HCT116 (cell line): ENCODE results near the gene COL5A1. TPM values are rescaled to one million over a fixed set of nuclear protein-coding genes. Genes with fewer than 3 reads are reported as not detected.

Experiments used
- ATAC-seq: fragments of 200-7000 bp; cut with Tn5 transposase; 2 replicates; pipeline ENCODE4 v1.9.1; 2020; ENCODE audit warnings: mild to moderate bottlenecking, moderate library complexity
- BruUV-seq: library from RNA; stranded (reverse); fragments of 400-500 nt; replicated peaks from 2 replicates; lab custom pipeline; 2021; lab: Mats Ljungman, UMichigan
- CTCF ChIA-PET: fragments of 300-600 bp; sonication (Branson Sonifier 250); formaldehyde crosslinking; loops from one replicate; lab custom pipeline; 2021; ENCODE audit warnings: antibody characterized with exemption; lab: Charles Lee
- POLR2A ChIA-PET: fragments of 300-600, 350-600 bp; sonication (Branson Sonifier 250); formaldehyde crosslinking; loops from one replicate; lab custom pipeline; 2021; ENCODE audit warnings: antibody characterized with exemption; lab: Charles Lee
- RAD21 ChIA-PET, 2 experiments: fragments of 300-600 bp; sonication (Branson Sonifier 250); formaldehyde crosslinking; loops; one replicate each; lab custom pipeline; 2023; ENCODE audit warnings: low total read pairs in 2 of 2; ENCODE audit not compliant: uncharacterized antibody in 2 of 2, unreplicated experiment in 2 of 2, low non-redundant PET in 1 of 2; lab: Charles Lee
- DNase-seq: peaks from one replicate; pipeline ENCODE4 v3.0.0-alpha.2; 2010; ENCODE audit warnings: low read depth, low spot score
- H2AFZ ChIP-seq: fragments of 200-600 bp; shearing (Covaris generic), sonication (generic); 2 replicates; pipeline ENCODE4 v1.6.1; 2017; ENCODE audit warnings: low read depth, mixed run types, mixed read lengths, antibody characterized with exemption, low read length; ENCODE audit not compliant: poor library complexity, severe bottlenecking
- H3K27ac ChIP-seq: 2 replicates; pipeline ENCODE4 v1.5.1; 2012; ENCODE audit warnings: low read depth, low read length
- H3K27me3 ChIP-seq: fragments of 200-600 bp; sonication (generic); 2 replicates; pipeline ENCODE4 v1.6.1; 2016; ENCODE audit warnings: mixed run types, low read length, mixed read lengths; ENCODE audit not compliant: insufficient read depth
- H3K36me3 ChIP-seq, 2 experiments: fragments of 200-500 bp in 1 of 2; fragments of 200-600 bp in 1 of 2; sonication (Bioruptor generic) in 1 of 2; sonication (generic) in 1 of 2; 2 replicates each; pipeline versions ENCODE4 v1.5.1 to v1.6.1; 2014 to 2016; ENCODE audit warnings: low read length in 2 of 2, inconsistent platforms in 1 of 2, mixed read lengths in 1 of 2, mixed run types in 1 of 2; ENCODE audit not compliant: insufficient read depth in 2 of 2, control insufficient read depth in 1 of 2
- H3K4me1 ChIP-seq, 2 experiments: fragments of 200-600 bp in 1 of 2; sonication (generic) in 1 of 2; 2 replicates each; pipeline versions ENCODE4 v1.5.1 to v1.6.1; 2012 to 2017; ENCODE audit warnings: low read length in 2 of 2, inconsistent platforms in 1 of 2, mild to moderate bottlenecking in 1 of 2, mixed read lengths in 1 of 2, mixed run types in 1 of 2, moderate library complexity in 1 of 2; ENCODE audit not compliant: insufficient read depth in 2 of 2, control insufficient read depth in 1 of 2
- H3K4me2 ChIP-seq: fragments of 200-600 bp; sonication (generic); 2 replicates; pipeline ENCODE4 v1.6.1; 2017; ENCODE audit warnings: mixed run types, low read length, mixed read lengths
- H3K4me3 ChIP-seq, 2 experiments: fragments of 200-600 bp in 1 of 2; sonication (generic) in 1 of 2; replicated peaks in 1 of 2; 2 replicates each; pipeline ENCODE4 v1.5.1; 2011 to 2016; ENCODE audit warnings: low read length in 2 of 2, control low read depth in 1 of 2, low read depth in 1 of 2, mild to moderate bottlenecking in 1 of 2, mixed read lengths in 1 of 2, mixed run types in 1 of 2
- H3K79me2 ChIP-seq: fragments of 200-600 bp; sonication (generic); 2 replicates; pipeline ENCODE4 v1.6.1; 2017; ENCODE audit warnings: mild to moderate bottlenecking, mixed run types, low read length, moderate library complexity, mixed read lengths; ENCODE audit not compliant: insufficient read depth
- H3K9ac ChIP-seq: fragments of 200-600 bp; sonication (generic); 2 replicates; pipeline ENCODE4 v1.6.1; 2016; ENCODE audit warnings: low read length, mixed read lengths
- H3K9me2 ChIP-seq: fragments of 200-600 bp; sonication (generic), shearing (Covaris generic); 2 replicates; pipeline ENCODE4 v1.6.1; 2017; ENCODE audit warnings: mixed run types, mild to moderate bottlenecking, moderate library complexity; ENCODE audit not compliant: insufficient read depth
- H3K9me3 ChIP-seq, 2 experiments: fragments of 200-500 bp in 1 of 2; fragments of 200-600 bp in 1 of 2; sonication (Bioruptor generic) in 1 of 2; sonication (generic) in 1 of 2; 2 replicates each; pipeline ENCODE4 v1.6.1; 2014 to 2017; ENCODE audit warnings: low read length in 2 of 2, mixed read lengths in 2 of 2, inconsistent platforms in 1 of 2, low read depth in 1 of 2, mild to moderate bottlenecking in 1 of 2, mixed run types in 1 of 2, moderate library complexity in 1 of 2; ENCODE audit not compliant: control insufficient read depth in 1 of 2, insufficient read depth in 1 of 2
- H4K20me1 ChIP-seq: fragments of 200-600 bp; sonication (generic), shearing (Covaris generic); 2 replicates; pipeline ENCODE4 v1.6.1; 2017; ENCODE audit warnings: mixed run types, mild to moderate bottlenecking, moderate library complexity; ENCODE audit not compliant: insufficient read depth
- EZH2 ChIP-seq: fragments of 200-600 bp; sonication (generic); IDR thresholded peaks from 2 replicates; pipeline ENCODE4 v1.6.1; 2017; ENCODE audit warnings: antibody characterized with exemption, mixed run types
- EZH2phosphoT487 ChIP-seq: fragments of 200-600 bp; IDR thresholded peaks from 2 replicates; pipeline ENCODE4 v1.6.1; 2018; ENCODE audit warnings: antibody characterized with exemption, borderline replicate concordance
- JUND ChIP-seq: IDR thresholded peaks from 2 replicates; pipeline ENCODE4 v1.6.1; 2012
- POLR2A ChIP-seq: IDR thresholded peaks from 2 replicates; pipeline ENCODE4 v1.7.0; 2011; ENCODE audit warnings: borderline replicate concordance; ENCODE audit not compliant: insufficient read depth, insufficient read length; ENCODE audit errors: extremely low read depth
- POLR2AphosphoS5 ChIP-seq: IDR thresholded peaks from 2 replicates; pipeline ENCODE4 v1.6.1; 2011; ENCODE audit warnings: mild to moderate bottlenecking, low read depth, low read length, moderate library complexity
- RAD21 ChIP-seq: IDR thresholded peaks from 2 replicates; pipeline ENCODE4 v1.6.1; 2012; ENCODE audit warnings: low read depth, mild to moderate bottlenecking
- SIN3A ChIP-seq: IDR thresholded peaks from 2 replicates; pipeline ENCODE4 v1.6.1; 2012; ENCODE audit warnings: low read depth
- SP1 ChIP-seq: IDR thresholded peaks from 2 replicates; pipeline ENCODE4 v1.6.1; 2012; ENCODE audit warnings: low read depth
- intact Hi-C: fragments of 100-400 bp; cut with micrococcal nuclease; formaldehyde crosslinking; loops from 2 replicates; pipeline ENCODE4 v1.10.0; 2022
- total RNA-seq: library from RNA; stranded (reverse); gene quantifications from one replicate; pipeline ENCODE4 v1.2.1, GENCODE V29; 2021; ENCODE audit not compliant: unreplicated experiment
- TF ChIP-seq, protein P1 (sequence below): IDR thresholded peaks from 2 replicates; pipeline ENCODE4 v1.6.1; 2012

The COL5A1 gene
- total RNA-seq, 1 experiment from 2014 or later: 0.30 TPM

DNA sequence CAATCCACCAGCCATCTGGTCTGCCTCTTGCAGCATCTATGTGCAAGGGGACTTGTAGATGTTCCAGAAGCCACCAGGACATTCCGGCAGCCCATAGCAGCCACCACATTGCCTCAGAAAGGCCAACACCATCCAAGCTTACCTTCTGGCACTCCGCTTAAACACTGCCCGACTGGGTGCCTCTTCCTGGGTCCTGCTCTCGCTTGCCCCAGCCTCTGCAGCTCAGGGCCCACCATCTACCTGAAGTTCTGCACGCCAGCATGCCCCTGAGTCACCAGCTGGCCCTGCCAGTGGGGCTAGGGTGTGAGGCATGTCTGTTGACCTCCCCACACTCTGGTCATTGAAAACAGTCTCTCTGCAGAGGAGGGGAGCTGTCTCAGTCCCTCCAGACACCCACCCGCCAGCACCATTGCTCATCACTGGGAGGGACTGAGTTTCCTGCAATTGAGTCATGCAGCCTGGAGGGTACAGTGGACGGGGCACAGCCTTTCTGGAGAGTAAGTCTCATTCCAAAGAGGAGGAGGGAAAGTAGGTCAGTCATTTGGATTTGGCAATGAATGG is 16.9 kb upstream of the COL5A1 start:
- peak; percentile 18 for DNase-seq
- no peak overlapping the region for H3K27ac ChIP-seq
- intact Hi-C loops: no loop called here
- BruUV-seq: no TSS peak
- H3K4me2 ChIP-seq: peak overlapping the region; percentile 42
- H3K36me3 ChIP-seq: no peaks in the 10 kb centered on the region
- ChIA-PET RAD21 (no interaction called here), POLR2A (no interaction called here)
- H3K4me3 ChIP-seq: no peak overlapping the region
- TF ChIP-seq, protein P1, sequence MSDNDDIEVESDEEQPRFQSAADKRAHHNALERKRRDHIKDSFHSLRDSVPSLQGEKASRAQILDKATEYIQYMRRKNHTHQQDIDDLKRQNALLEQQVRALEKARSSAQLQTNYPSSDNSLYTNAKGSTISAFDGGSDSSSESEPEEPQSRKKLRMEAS: no peak
- peak; percentile 62 for TF ChIP-seq SP1
- TF ChIP-seq, all 23 proteins: peak for 1
- H4K20me1 ChIP-seq: no peaks in the 10 kb centered on the region
- H3K9ac ChIP-seq: no peak overlapping the region
- CTCF ChIA-PET: no interaction called here
- peaks cover 4% of the 10 kb centered on the region; the same call in 1 of the 2 replicates for H3K27me3 ChIP-seq
- H3K4me1 ChIP-seq: peaks cover 0 to 15% of the 10 kb centered on the region in 2 experiments; a peak in 2 of 4 replicates
- no peak overlapping the region for H2AFZ ChIP-seq
- H3K9me3 ChIP-seq: no peaks in the 10 kb centered on the region
- H3K9me2 ChIP-seq: no peaks in the 10 kb centered on the region
- ATAC-seq: peak; percentile 50
- H3K79me2 ChIP-seq: no peaks in the 10 kb centered on the region

DNA sequence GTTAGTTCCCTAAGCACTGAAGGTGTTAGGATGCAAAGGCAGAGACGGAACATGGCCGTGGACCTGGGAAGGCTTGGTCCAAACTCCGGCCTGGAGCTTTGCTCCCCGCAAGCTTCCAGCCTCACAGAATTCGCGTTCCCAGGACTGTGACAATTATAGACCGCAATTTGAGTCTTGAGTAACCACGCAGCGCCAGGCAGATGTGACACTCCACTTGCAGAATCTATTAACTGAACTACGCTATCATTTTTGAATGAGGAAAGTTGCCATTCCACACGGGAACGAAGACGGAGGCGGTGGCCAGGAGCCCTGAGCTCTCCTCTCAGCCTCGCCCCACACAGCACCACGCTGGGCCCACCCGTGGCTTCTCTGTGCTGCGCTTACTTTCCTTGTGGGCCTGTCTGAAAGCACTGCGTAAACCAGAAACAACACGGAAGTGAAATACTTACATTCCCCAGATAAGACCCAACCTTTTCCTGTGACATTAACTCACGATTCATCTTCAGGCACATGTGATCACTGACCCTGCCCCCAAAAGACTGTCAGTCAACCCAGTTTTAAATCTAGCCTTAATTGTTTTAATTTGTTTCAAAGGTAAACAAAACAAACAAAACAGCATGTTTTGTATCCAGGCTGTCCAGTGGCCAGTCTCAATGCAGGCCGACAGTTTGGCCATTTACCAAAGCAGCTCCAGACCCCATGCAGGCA is 16.1 kb upstream of the COL5A1 start:
- Histone ChIP-seq H3K4me1 (peaks cover 0 to 15% of the 10 kb centered on the region in 2 experiments; a peak in 2 of 4 replicates), H3K27me3 (peaks cover 4% of the 10 kb centered on the region; the same call in 1 of the 2 replicates), H3K27ac (no peak overlapping the region), H2AFZ (no peak overlapping the region), H3K9me2 (no peaks in the 10 kb centered on the region), H3K9ac (no peak overlapping the region), H3K4me3 (no peak overlapping the region), H4K20me1 (no peaks in the 10 kb centered on the region), H3K79me2 (no peaks in the 10 kb centered on the region), H3K36me3 (no peaks in the 10 kb centered on the region), H3K9me3 (no peaks in the 10 kb centered on the region), H3K4me2 (peak overlapping the region; percentile 42)
- ATAC-seq (no peak), DNase-seq (no peak)
- no TSS peak for BruUV-seq
- ChIA-PET CTCF (no interaction called here), RAD21 (no interaction called here), POLR2A (no interaction called here)
- intact Hi-C loops: no loop called here
- no peak for TF ChIP-seq SIN3A
- no peak for TF ChIP-seq POLR2A
- no peak for TF ChIP-seq POLR2AphosphoS5
- no peak for TF ChIP-seq RAD21
- no peak for TF ChIP-seq EZH2
- TF ChIP-seq EZH2phosphoT487: no peak
- no peak for TF ChIP-seq JUND
